Measurements from ENCODE around the gene SERPINA1. TPM values are rescaled to one million over a fixed set of nuclear protein-coding genes. Genes with fewer than 3 reads are reported as not detected.

The SERPINA1 gene
- total and polyA plus RNA-seq, 2 of the 13 experiments (the other 11 are each of a cell fraction or from before 2014, with no cell fraction given) = 3,266 to 11,015 TPM

DNA sequence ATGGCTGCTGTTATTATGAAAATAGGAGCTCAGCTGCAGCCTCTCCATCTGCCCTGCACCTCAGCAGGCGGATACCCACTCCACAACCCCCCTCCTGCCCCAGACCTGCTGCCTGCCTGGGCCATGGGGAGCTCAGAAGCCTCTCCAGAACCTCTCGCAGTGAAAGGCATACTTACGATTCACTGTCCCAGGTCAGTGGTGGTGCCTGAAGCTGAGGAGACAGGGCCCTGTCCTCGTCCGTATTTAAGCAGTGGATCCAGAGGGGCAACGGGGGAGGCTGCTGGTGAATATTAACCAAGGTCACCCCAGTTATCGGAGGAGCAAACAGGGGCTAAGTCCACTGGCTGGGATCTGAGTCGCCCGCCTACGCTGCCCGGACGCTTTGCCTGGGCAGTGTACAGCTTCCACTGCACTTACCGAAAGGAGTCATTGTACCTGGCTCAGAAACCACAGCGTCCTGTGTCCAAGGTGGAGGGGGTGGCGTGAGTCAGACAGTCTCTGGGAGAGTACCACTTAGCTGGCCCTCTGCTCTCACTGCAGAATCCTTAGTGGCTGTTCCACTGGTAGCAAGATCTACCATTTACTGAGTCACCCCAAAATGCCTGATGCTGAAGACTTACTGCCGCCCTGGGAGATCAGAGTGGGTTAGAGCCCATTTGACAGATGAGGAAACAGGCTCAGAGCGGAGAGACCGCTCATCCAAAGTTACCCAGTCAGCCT lies at the start of gene SERPINA1 (continued):
- peak; percentile 42 for TF ChIP-seq ZNF580 (CRISPR knock-in tag; IDR thresholded peaks at IDR 0.05; ENCODE audit: borderline replicate concordance, low read depth)
- TF ChIP-seq ZNF709 (CRISPR knock-in tag; IDR thresholded peaks at IDR 0.05) = no peak; the same call in 1 of the 2 replicates
- TF ChIP-seq, protein P1, sequence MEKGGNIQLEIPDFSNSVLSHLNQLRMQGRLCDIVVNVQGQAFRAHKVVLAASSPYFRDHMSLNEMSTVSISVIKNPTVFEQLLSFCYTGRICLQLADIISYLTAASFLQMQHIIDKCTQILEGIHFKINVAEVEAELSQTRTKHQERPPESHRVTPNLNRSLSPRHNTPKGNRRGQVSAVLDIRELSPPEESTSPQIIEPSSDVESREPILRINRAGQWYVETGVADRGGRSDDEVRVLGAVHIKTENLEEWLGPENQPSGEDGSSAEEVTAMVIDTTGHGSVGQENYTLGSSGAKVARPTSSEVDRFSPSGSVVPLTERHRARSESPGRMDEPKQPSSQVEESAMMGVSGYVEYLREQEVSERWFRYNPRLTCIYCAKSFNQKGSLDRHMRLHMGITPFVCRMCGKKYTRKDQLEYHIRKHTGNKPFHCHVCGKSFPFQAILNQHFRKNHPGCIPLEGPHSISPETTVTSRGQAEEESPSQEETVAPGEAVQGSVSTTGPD (CRISPR knock-in tag; IDR thresholded peaks at IDR 0.05) = peak; percentile 72; the same call in 1 of the 2 replicates
- TF ChIP-seq ZNF747 (CRISPR knock-in tag; IDR thresholded peaks at IDR 0.05; ENCODE audit: borderline replicate concordance) = peak; percentile 90; the same call in 1 of the 2 replicates
- peak; percentile 35; the same call in 1 of the 2 replicates for TF ChIP-seq ZNF296 (CRISPR knock-in tag; conservative IDR thresholded peaks at IDR 0.05)
- no peak for TF ChIP-seq ZNF10 (CRISPR knock-in tag; IDR thresholded peaks at IDR 0.05; ENCODE audit: borderline replicate concordance, low read depth)
- TF ChIP-seq HNF1B (CRISPR knock-in tag; IDR thresholded peaks at IDR 0.05) = peak; percentile 100
- TF ChIP-seq ZBTB42 (CRISPR knock-in tag; IDR thresholded peaks at IDR 0.05) = peak; percentile 69; the same call in 1 of the 2 replicates
- 0 out of 2 replicates have a peak, but pooled peaks have one; percentile 64 for TF ChIP-seq ZNF543 (CRISPR knock-in tag; IDR thresholded peaks at IDR 0.05)
- TF ChIP-seq HOXA5 (CRISPR knock-in tag; IDR thresholded peaks at IDR 0.05) = peak; percentile 52
- peak; percentile 91 for TF ChIP-seq GATAD2A (CRISPR knock-in tag; IDR thresholded peaks at IDR 0.05)
- peak; percentile 45; the same call in 1 of the 2 replicates for TF ChIP-seq ZNF674 (CRISPR knock-in tag; IDR thresholded peaks at IDR 0.05; ENCODE audit: low read depth)
- TF ChIP-seq TFAP4 (IDR thresholded peaks at IDR 0.05; ENCODE audit: borderline replicate concordance, low read depth) = peak; percentile 76; the same call in 1 of the 2 replicates
- TF ChIP-seq AHR (CRISPR knock-in tag; IDR thresholded peaks at IDR 0.05) = 0 out of 2 replicates have a peak, but pooled peaks have one; percentile 68
- TF ChIP-seq HOXD1 (CRISPR knock-in tag; IDR thresholded peaks at IDR 0.05) = peak; percentile 76
- TF ChIP-seq ZNF513 (CRISPR knock-in tag; conservative IDR thresholded peaks at IDR 0.05) = no peak
- peak; percentile 87 for TF ChIP-seq ASH2L (IDR thresholded peaks at IDR 0.05; ENCODE audit: insufficient read length, low read depth, low read length)
- peak; percentile 50; the same call in 1 of the 2 replicates for TF ChIP-seq NAIF1 (CRISPR knock-in tag; IDR thresholded peaks at IDR 0.05; ENCODE audit: borderline replicate concordance)
- peak; percentile 69 for TF ChIP-seq GATAD1 (CRISPR knock-in tag; IDR thresholded peaks at IDR 0.05)
- TF ChIP-seq YEATS2 (CRISPR knock-in tag; IDR thresholded peaks at IDR 0.05; ENCODE audit: borderline replicate concordance) = no peak; the same call in 1 of the 2 replicates
- TF ChIP-seq MED1 (CRISPR knock-in tag; IDR thresholded peaks at IDR 0.05) = peak; percentile 98
